ENCODE results near the gene PRR20G. TPM values are rescaled to one million over a fixed set of nuclear protein-coding genes. Genes with fewer than 3 reads are reported as not detected.

PRR20G gene
- total RNA-seq, 2 experiments from 2014 or later, result not detected

GRCh38 chr3:127275287-127275781, 12.5 kb downstream of the PRR20G start:
- H3K27ac Mint-ChIP-seq, result no peak overlapping the region
- TF ChIP-seq, protein P1, sequence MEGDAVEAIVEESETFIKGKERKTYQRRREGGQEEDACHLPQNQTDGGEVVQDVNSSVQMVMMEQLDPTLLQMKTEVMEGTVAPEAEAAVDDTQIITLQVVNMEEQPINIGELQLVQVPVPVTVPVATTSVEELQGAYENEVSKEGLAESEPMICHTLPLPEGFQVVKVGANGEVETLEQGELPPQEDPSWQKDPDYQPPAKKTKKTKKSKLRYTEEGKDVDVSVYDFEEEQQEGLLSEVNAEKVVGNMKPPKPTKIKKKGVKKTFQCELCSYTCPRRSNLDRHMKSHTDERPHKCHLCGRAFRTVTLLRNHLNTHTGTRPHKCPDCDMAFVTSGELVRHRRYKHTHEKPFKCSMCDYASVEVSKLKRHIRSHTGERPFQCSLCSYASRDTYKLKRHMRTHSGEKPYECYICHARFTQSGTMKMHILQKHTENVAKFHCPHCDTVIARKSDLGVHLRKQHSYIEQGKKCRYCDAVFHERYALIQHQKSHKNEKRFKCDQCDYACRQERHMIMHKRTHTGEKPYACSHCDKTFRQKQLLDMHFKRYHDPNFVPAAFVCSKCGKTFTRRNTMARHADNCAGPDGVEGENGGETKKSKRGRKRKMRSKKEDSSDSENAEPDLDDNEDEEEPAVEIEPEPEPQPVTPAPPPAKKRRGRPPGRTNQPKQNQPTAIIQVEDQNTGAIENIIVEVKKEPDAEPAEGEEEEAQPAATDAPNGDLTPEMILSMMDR (IDR thresholded peaks at IDR 0.05), result no peak
- Histone ChIP-seq H3K27me3 (ENCODE audit: control insufficient read depth in 1 of 2, insufficient read depth in 2 of 2, low read length in 2 of 2) (peaks cover 0 to 8% of the 10 kb centered on the region in 2 experiments), H3K27ac (ENCODE audit: low read depth in 1 of 2, low read length in 2 of 2) (no peak overlapping the region), H3K36me3 (ENCODE audit: insufficient read depth, low read length) (no peaks in the 10 kb centered on the region), H3K4me3 (ENCODE audit: low read length) (no peak overlapping the region), H3K4me1 (ENCODE audit: insufficient read depth, low read length) (no peaks in the 10 kb centered on the region), H3K9me3 (ENCODE audit: control insufficient read depth in 1 of 2, insufficient read depth in 1 of 2, low read length in 2 of 2) (peaks cover 0 to 19% of the 10 kb centered on the region in 2 experiments)
- H3K9me3 Mint-ChIP-seq, result no peaks in the 10 kb centered on the region
- no peak overlapping the region for H3K4me3 Mint-ChIP-seq
- H3K36me3 Mint-ChIP-seq (ENCODE audit: low read depth), result no peaks in the 10 kb centered on the region
- H3K4me1 Mint-ChIP-seq (ENCODE audit: low read depth), result no peaks in the 10 kb centered on the region
- intact Hi-C loops (cut with DNase I, micrococcal nuclease), result no loop called here
- DNase-seq, result no peak
- ChIA-PET POLR2A (no interaction called here), CTCF (no interaction called here)
- H3K27me3 Mint-ChIP-seq, result peaks cover 29% of the 10 kb centered on the region
- ATAC-seq (ENCODE audit: poor library complexity), result no peak

GRCh38 chr3:127274200-127274760, 13.6 kb downstream of the PRR20G start:
- H3K27ac Mint-ChIP-seq, result no peak overlapping the region
- H3K4me1 Mint-ChIP-seq (ENCODE audit: low read depth), result no peaks in the 10 kb centered on the region
- no peak overlapping the region for H3K4me3 ChIP-seq (ENCODE audit: low read length)
- ATAC-seq (ENCODE audit: poor library complexity) (no peak), DNase-seq (no peak)
- no peaks in the 10 kb centered on the region for H3K36me3 Mint-ChIP-seq (ENCODE audit: low read depth)
- H3K4me1 ChIP-seq (ENCODE audit: insufficient read depth, low read length), result no peaks in the 10 kb centered on the region
- H3K27me3 ChIP-seq (ENCODE audit: control insufficient read depth in 1 of 2, insufficient read depth in 2 of 2, low read length in 2 of 2), result peaks cover 0 to 8% of the 10 kb centered on the region in 2 experiments
- peaks cover 6% of the 10 kb centered on the region for H3K9me3 Mint-ChIP-seq
- H3K4me3 Mint-ChIP-seq, result no peak overlapping the region
- TF ChIP-seq, protein P1 (IDR thresholded peaks at IDR 0.05), result no peak
- H3K9me3 ChIP-seq (ENCODE audit: control insufficient read depth in 1 of 2, insufficient read depth in 1 of 2, low read length in 2 of 2), result peaks cover 6 to 19% of the 10 kb centered on the region in 2 experiments
- intact Hi-C loops (cut with DNase I, micrococcal nuclease), result no loop called here
- POLR2A ChIA-PET, result no interaction called here
- no peaks in the 10 kb centered on the region for H3K36me3 ChIP-seq (ENCODE audit: insufficient read depth, low read length)
- CTCF ChIA-PET, result no interaction called here
- H3K27me3 Mint-ChIP-seq, result peaks cover 35% of the 10 kb centered on the region
- no peak overlapping the region for H3K27ac ChIP-seq (ENCODE audit: low read depth in 1 of 2, low read length in 2 of 2)

GRCh38 chr3:127273206-127273605, 14.6 kb downstream of the PRR20G start:
- H3K4me3 Mint-ChIP-seq, result no peak overlapping the region
- H3K4me1 Mint-ChIP-seq (ENCODE audit: low read depth), result no peaks in the 10 kb centered on the region
- Histone ChIP-seq H3K4me1 (ENCODE audit: insufficient read depth, low read length) (no peaks in the 10 kb centered on the region), H3K4me3 (ENCODE audit: low read length) (no peak overlapping the region), H3K27me3 (ENCODE audit: control insufficient read depth in 1 of 2, insufficient read depth in 2 of 2, low read length in 2 of 2) (peaks cover 0 to 4% of the 10 kb centered on the region in 2 experiments), H3K36me3 (ENCODE audit: insufficient read depth, low read length) (no peaks in the 10 kb centered on the region), H3K27ac (ENCODE audit: low read depth in 1 of 2, low read length in 2 of 2) (no peak overlapping the region), H3K9me3 (ENCODE audit: control insufficient read depth in 1 of 2, insufficient read depth in 1 of 2, low read length in 2 of 2) (peaks cover 16 to 17% of the 10 kb centered on the region in 2 experiments)
- ChIA-PET CTCF (no interaction called here), POLR2A (no interaction called here)
- H3K9me3 Mint-ChIP-seq, result peaks cover 6% of the 10 kb centered on the region
- DNase-seq (no peak), ATAC-seq (ENCODE audit: poor library complexity) (no peak)
- peaks cover 28% of the 10 kb centered on the region for H3K27me3 Mint-ChIP-seq
- TF ChIP-seq, protein P1 (IDR thresholded peaks at IDR 0.05), result no peak
- H3K27ac Mint-ChIP-seq, result no peak overlapping the region
- H3K36me3 Mint-ChIP-seq (ENCODE audit: low read depth), result no peaks in the 10 kb centered on the region
- intact Hi-C loops (cut with DNase I, micrococcal nuclease), result no loop called here
